Stomach smooth muscle (tissue), 2 donors: Measurements from ENCODE around the gene ANGPTL2.

Experiments used
- H3K27ac ChIP-seq: one replicate; pipeline ENCODE4 v1.7.0; 2013; ENCODE audit warnings: mild to moderate bottlenecking, low read length, inconsistent platforms
- H3K27me3 ChIP-seq, 2 donors: one replicate each; pipeline ENCODE4 v1.7.0; 2013; ENCODE audit warnings: low read length in 2 of 2; ENCODE audit not compliant: insufficient read depth in 2 of 2, control insufficient read depth in 1 of 2
- H3K36me3 ChIP-seq, 2 donors: one replicate each; pipeline ENCODE4 v1.7.0; 2013; ENCODE audit warnings: low read length in 2 of 2; ENCODE audit not compliant: control insufficient read depth in 2 of 2, insufficient read depth in 2 of 2
- H3K4me1 ChIP-seq: one replicate; pipeline ENCODE4 v1.7.0; 2013; ENCODE audit warnings: low read length; ENCODE audit not compliant: control insufficient read depth, insufficient read depth
- H3K4me3 ChIP-seq, 2 donors: one replicate each; pipeline ENCODE4 v1.7.0; 2013; ENCODE audit warnings: low read length in 2 of 2
- H3K9ac ChIP-seq, 2 donors: one replicate each; pipeline ENCODE4 v1.7.0; 2013; ENCODE audit warnings: low read length in 2 of 2, mild to moderate bottlenecking in 1 of 2
- H3K9me3 ChIP-seq, 2 donors: one replicate each; pipeline ENCODE4 v1.7.0; 2013; ENCODE audit warnings: low read length in 2 of 2; ENCODE audit not compliant: control insufficient read depth in 2 of 2
- donor health status: healthy.
- donor health status: Pancreatic carcinoma.

ANGPTL2 gene

DNA sequence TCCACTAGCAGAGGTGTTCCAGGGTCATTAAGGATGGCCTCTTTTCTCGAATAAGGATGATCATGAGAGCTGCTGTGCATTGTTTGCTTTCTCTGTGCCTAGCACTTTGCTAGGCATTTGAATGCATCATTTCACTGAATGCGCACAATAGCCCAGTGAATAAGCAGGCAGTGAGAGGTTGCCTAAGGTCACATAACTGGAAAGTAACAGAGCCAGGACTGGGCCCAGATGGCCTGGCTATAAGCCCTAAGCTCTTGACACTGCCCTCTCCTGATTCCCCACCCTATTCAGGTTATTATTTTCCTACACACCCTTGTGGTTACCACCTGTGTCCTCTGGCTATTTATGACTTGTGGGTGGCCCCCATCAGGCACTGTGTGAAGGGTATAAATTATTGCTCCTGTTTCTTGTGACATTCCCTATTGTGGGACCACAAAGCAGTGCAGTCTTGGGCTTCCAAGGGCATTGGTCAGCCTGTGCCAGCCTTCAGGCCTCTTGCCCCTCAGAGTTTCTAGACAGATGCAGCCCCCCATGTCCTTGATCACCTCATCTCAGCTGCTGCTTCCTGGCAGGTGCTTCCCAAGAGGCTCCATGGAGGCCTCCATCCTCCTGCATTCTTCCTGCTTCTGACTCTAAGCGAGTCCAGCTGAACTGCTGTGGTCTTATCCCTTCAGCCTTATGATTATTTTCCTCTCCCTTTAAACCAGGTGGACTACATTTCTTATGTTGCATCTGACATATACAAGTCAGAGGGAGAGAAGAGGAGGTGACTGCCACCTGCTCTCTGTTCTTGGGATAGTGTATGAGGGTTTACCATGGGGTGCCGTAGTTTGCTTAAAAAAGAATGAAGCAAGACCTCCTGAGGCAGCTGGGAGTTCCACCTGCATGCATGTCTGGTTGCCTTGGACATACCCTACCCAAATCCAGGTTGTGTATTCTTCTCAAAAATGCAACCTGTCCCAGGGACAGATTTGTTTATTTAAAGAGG lies 47.6 kb downstream of the ANGPTL2 start:
- peaks cover 0 to 6% of the 10 kb centered on the region in 2 donors for H3K9me3 ChIP-seq
- H3K27ac ChIP-seq = no peak overlapping the region
- peaks cover 15% of the 10 kb centered on the region for H3K4me1 ChIP-seq
- H3K36me3 ChIP-seq = peaks cover 0 to 5% of the 10 kb centered on the region in 2 donors
- no peak overlapping the region for H3K9ac ChIP-seq
- H3K4me3 ChIP-seq = no peak overlapping the region
- H3K27me3 ChIP-seq = no peaks in the 10 kb centered on the region

GRCh38 chr9:127067603-127068220 lies 54.7 kb downstream of the ANGPTL2 start:
- Histone ChIP-seq H3K4me1 (no peaks in the 10 kb centered on the region), H3K9ac (no peak overlapping the region), H3K9me3 (peaks cover 0 to 6% of the 10 kb centered on the region in 2 donors), H3K36me3 (peaks cover 0 to 5% of the 10 kb centered on the region in 2 donors), H3K4me3 (no peak overlapping the region), H3K27me3 (no peaks in the 10 kb centered on the region), H3K27ac (no peak overlapping the region)

DNA sequence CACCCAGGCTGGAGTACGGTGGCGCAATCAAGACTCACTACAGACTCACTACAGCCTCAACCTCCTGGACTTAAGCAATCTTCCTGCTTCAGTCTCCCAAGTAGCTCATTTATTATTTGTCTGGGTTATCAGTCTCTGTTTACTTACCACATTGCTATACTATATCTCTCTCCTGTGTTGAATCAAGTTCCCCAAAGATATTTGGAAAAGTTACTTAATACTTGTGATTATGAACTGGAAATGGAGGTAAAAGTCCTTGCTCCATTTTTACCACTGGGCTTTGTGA lies 55.6 kb downstream of the ANGPTL2 start:
- no peaks in the 10 kb centered on the region for H3K4me1 ChIP-seq
- H3K9me3 ChIP-seq = peaks cover 0 to under 1% of the 10 kb centered on the region in 2 donors
- no peak overlapping the region for H3K27ac ChIP-seq
- peaks cover 0 to 5% of the 10 kb centered on the region in 2 donors for H3K36me3 ChIP-seq
- H3K27me3 ChIP-seq = no peaks in the 10 kb centered on the region
- H3K4me3 ChIP-seq = no peak overlapping the region
- no peak overlapping the region for H3K9ac ChIP-seq

DNA sequence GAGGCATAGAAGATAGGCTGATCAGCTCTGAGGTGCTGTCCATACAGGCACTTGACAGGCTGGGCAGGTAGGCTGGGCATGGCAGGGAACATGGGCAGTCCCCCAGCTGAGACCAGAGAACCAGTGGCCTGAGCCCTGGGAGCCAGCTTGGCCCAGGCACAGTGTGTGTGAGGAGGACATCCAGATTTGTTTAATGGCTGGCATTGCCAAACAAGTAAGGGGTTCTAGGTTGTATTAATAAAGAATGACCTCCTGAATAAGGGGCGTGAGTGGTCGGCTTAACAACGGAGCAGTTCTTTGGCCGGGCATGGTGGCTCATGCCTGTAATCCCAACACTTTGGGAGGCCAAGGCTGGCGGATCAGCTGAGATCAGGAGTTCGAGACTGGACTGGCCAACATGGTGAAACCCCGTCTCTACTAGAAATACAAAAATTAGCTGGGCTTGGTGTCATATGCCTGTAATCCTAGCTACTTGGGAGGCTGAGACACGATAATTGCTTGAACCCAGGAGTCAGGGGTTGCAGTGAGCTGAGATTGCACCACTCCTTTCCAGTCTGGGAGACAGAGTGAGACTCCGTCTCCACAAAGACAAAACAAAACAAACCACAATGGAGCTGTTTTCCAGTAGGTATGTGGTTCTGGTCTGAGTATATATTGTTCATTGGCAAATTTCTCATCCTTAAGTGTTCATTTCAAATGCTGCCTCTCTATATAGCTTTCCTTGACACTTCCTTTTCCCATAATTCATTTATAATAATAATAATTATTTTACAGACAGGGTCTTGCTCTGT lies 56.2 kb downstream of the ANGPTL2 start:
- Histone ChIP-seq H3K4me3 (no peak overlapping the region), H3K9ac (no peak overlapping the region), H3K27me3 (no peaks in the 10 kb centered on the region), H3K4me1 (no peaks in the 10 kb centered on the region), H3K9me3 (no peaks in the 10 kb centered on the region), H3K36me3 (peaks cover 0 to 5% of the 10 kb centered on the region in 2 donors), H3K27ac (no peak overlapping the region)

- H3K27ac ChIP-seq = no peak overlapping the region
- H3K4me3 ChIP-seq = no peak overlapping the region
- no peaks in the 10 kb centered on the region for H3K9me3 ChIP-seq
- no peak overlapping the region for H3K9ac ChIP-seq
- no peaks in the 10 kb centered on the region for H3K27me3 ChIP-seq
- peaks cover 0 to 5% of the 10 kb centered on the region in 2 donors for H3K36me3 ChIP-seq
- H3K4me1 ChIP-seq = no peaks in the 10 kb centered on the region
These were observed 56.8 kb downstream of the ANGPTL2 start for GRCh38 chr9:127065592-127065991.

- Histone ChIP-seq H3K4me3 (no peak overlapping the region), H3K9me3 (no peaks in the 10 kb centered on the region), H3K27ac (no peak overlapping the region), H3K27me3 (no peaks in the 10 kb centered on the region), H3K9ac (no peak overlapping the region), H3K36me3 (no peaks in the 10 kb centered on the region), H3K4me1 (peaks cover 2% of the 10 kb centered on the region)
These were observed 58.1 kb downstream of the ANGPTL2 start for GRCh38 chr9:127064335-127064734.

DNA sequence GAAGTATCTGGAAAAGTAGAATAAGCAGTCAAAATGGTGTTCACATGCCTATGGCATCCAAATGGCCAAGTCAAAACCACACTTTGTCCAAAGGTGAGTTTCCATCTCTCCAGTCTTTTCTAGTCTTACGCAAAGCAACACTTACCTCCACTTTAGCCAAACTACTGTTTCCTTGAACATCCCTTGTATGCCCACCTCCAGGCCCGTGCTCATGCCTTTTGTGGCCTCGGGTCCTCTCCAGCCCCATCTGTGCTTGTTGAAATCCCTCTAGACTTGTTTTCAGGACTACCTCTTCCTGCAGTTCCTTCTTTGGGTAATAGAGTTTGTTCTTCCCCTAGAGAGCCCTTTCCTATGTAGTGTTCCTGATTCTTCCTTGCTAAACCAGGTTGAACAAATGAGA lies 61.0 kb downstream of the ANGPTL2 start:
- no peak overlapping the region for H3K4me3 ChIP-seq
- no peaks in the 10 kb centered on the region for H3K27me3 ChIP-seq
- H3K4me1 ChIP-seq = peaks cover 18% of the 10 kb centered on the region
- H3K9me3 ChIP-seq = no peaks in the 10 kb centered on the region
- peaks cover 0 to 2% of the 10 kb centered on the region in 2 donors for H3K36me3 ChIP-seq
- H3K9ac ChIP-seq = no peak overlapping the region
- H3K27ac ChIP-seq = no peak overlapping the region

GRCh38 chr9:127059765-127060361 lies 62.6 kb downstream of the ANGPTL2 start:
- Histone ChIP-seq H3K36me3 (peaks cover 0 to 2% of the 10 kb centered on the region in 2 donors), H3K27me3 (no peaks in the 10 kb centered on the region), H3K4me3 (no peak overlapping the region), H3K9me3 (no peaks in the 10 kb centered on the region), H3K4me1 (peaks cover 24% of the 10 kb centered on the region), H3K27ac (no peak overlapping the region), H3K9ac (no peak overlapping the region)

DNA sequence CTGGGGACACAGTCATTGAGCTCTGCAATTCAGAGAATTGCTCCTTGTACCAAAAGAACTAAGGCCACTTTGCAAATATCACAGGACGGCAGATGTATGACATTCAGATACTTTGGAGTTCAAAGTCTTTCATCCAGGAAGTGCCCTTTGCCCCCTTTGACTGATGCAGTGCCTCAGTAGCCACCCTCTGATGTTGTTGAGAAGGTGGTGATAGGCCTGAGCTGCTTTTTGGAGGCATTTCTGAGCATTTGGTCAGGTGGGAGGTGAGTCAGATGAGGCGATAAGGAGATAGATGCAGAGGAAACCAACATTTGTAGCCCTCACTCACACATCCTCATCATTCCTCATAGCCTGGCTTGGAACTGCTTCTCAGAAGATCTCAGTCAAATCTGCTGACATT lies 63.4 kb downstream of the ANGPTL2 start:
- H3K36me3 ChIP-seq = peaks cover 0 to 2% of the 10 kb centered on the region in 2 donors
- H3K4me3 ChIP-seq = no peak overlapping the region
- no peaks in the 10 kb centered on the region for H3K27me3 ChIP-seq
- no peak overlapping the region for H3K27ac ChIP-seq
- no peak overlapping the region for H3K9ac ChIP-seq
- H3K4me1 ChIP-seq = peaks cover 31% of the 10 kb centered on the region
- H3K9me3 ChIP-seq = no peaks in the 10 kb centered on the region

DNA sequence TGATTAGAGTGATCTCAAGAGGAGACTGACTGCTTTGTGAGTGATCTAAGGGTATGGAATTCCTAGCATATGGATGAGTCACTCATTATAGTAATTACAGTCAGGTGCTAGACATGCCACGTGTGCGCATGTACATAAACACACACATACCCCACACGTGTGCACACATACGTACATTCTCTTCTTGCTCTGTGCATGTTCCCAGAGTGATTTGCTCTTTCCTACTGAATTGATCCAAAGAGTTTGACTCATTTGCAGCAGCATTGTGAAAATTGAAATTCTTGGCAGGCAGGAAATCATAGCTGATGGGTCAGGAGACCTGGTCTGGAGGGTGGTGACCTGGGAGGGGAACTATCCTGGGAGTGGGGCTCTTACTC lies 63.8 kb downstream of the ANGPTL2 start:
- H3K9ac ChIP-seq = no peak overlapping the region
- H3K36me3 ChIP-seq = peaks cover 0 to 2% of the 10 kb centered on the region in 2 donors
- no peak overlapping the region for H3K4me3 ChIP-seq
- H3K27ac ChIP-seq = no peak overlapping the region
- H3K9me3 ChIP-seq = no peaks in the 10 kb centered on the region
- peaks cover 35% of the 10 kb centered on the region for H3K4me1 ChIP-seq
- no peaks in the 10 kb centered on the region for H3K27me3 ChIP-seq
